ENCODE results near the gene ZNF76.
A peak's percentile ranks its signal among the peaks of the same experiment; 100 is the strongest.
"Not testable (repeated sequence)": the region's sequence is repeated elsewhere in the genome, so short reads cannot be mapped to it uniquely, and the experiment has no call there.

ZNF76 gene

GRCh38 chr6:35302604-35303241 is 43.2 kb downstream of the ZNF76 start:
- Histone ChIP-seq H3K4ac (ENCODE audit: low read depth in 1 of 2, low read length in 2 of 2) (peak overlapping the region in 1 of 2 experiments; percentile 17), H3K4me2 (ENCODE audit: low read length, poor library complexity, severe bottlenecking) (no peak overlapping the region), H3K18ac (ENCODE audit: low read depth in 1 of 2, low read length in 2 of 2) (no peak overlapping the region), H4K8ac (ENCODE audit: low read length) (peak overlapping the region; percentile 35), H3K27ac (ENCODE audit: low read length, poor library complexity, severe bottlenecking) (no peak overlapping the region), H2BK12ac (ENCODE audit: low read length in 2 of 2) (no peak overlapping the region), H3K14ac (ENCODE audit: low read length in 2 of 2) (no peak overlapping the region), H3K23ac (ENCODE audit: low read length in 2 of 2) (no peak overlapping the region), H3K9ac (ENCODE audit: low read length) (no peak overlapping the region), H3K4me3 (ENCODE audit: insufficient read depth in 1 of 2, low read depth in 1 of 2, low read length in 2 of 2) (no peak overlapping the region), H3K9me3 (ENCODE audit: control insufficient read depth, low read length) (no peaks in the 10 kb centered on the region), H4K91ac (ENCODE audit: low read length) (no peak overlapping the region), H2BK15ac (ENCODE audit: low read depth, poor library complexity, severe bottlenecking) (peak overlapping the region; percentile 36), H2AFZ (ENCODE audit: low read depth, low read length) (no peak overlapping the region), H3K27me3 (ENCODE audit: control insufficient read depth in 1 of 2, insufficient read depth in 1 of 2, low read length in 2 of 2) (peaks cover 0 to 3% of the 10 kb centered on the region in 2 experiments), H2BK120ac (ENCODE audit: low read depth, low read length) (no peak overlapping the region), H3K36me3 (ENCODE audit: control insufficient read depth in 1 of 2, insufficient read depth in 2 of 2, low read depth in 1 of 2, low read length in 2 of 2) (no peaks in the 10 kb centered on the region), H3K79me1 (replicated peaks; ENCODE audit: low read length, poor library complexity, severe bottlenecking) (no peaks in the 10 kb centered on the region), H2AK5ac (ENCODE audit: low read length, severe bottlenecking) (no peak overlapping the region), H3K4me1 (ENCODE audit: control insufficient read depth, insufficient read depth, low read depth, low read length) (peaks cover 9% of the 10 kb centered on the region), H2BK5ac (ENCODE audit: low read depth, low read length, poor library complexity, severe bottlenecking) (no peak overlapping the region)
- WGBS: 45% methylated on average over 6 of the region's 6 CpGs
- DNase-seq: peak; percentile 24

- Histone ChIP-seq H3K9ac (ENCODE audit: low read length) (no peak overlapping the region), H3K23ac (ENCODE audit: low read length in 2 of 2) (no peak overlapping the region), H3K27me3 (ENCODE audit: control insufficient read depth in 1 of 2, insufficient read depth in 1 of 2, low read length in 2 of 2) (peaks cover 0 to 13% of the 10 kb centered on the region in 2 experiments), H4K91ac (ENCODE audit: low read length) (no peak overlapping the region), H3K27ac (ENCODE audit: low read length, poor library complexity, severe bottlenecking) (no peak overlapping the region), H3K4ac (ENCODE audit: low read depth in 1 of 2, low read length in 2 of 2) (no peak overlapping the region), H2BK120ac (ENCODE audit: low read depth, low read length) (no peak overlapping the region), H3K14ac (ENCODE audit: low read length in 2 of 2) (no peak overlapping the region), H2AFZ (ENCODE audit: low read depth, low read length) (no peak overlapping the region), H3K4me2 (ENCODE audit: low read length, poor library complexity, severe bottlenecking) (no peak overlapping the region), H2AK5ac (ENCODE audit: low read length, severe bottlenecking) (no peak overlapping the region), H4K8ac (ENCODE audit: low read length) (no peak overlapping the region), H2BK5ac (ENCODE audit: low read depth, low read length, poor library complexity, severe bottlenecking) (no peak overlapping the region), H3K4me3 (ENCODE audit: insufficient read depth in 1 of 2, low read depth in 1 of 2, low read length in 2 of 2) (no peak overlapping the region), H3K79me1 (replicated peaks; ENCODE audit: low read length, poor library complexity, severe bottlenecking) (no peaks in the 10 kb centered on the region), H3K9me3 (ENCODE audit: control insufficient read depth, low read length) (no peaks in the 10 kb centered on the region), H3K36me3 (ENCODE audit: control insufficient read depth in 1 of 2, insufficient read depth in 2 of 2, low read depth in 1 of 2, low read length in 2 of 2) (no peaks in the 10 kb centered on the region), H3K18ac (ENCODE audit: low read depth in 1 of 2, low read length in 2 of 2) (peak overlapping the region in 1 of 2 experiments; percentile 23), H2BK15ac (ENCODE audit: low read depth, poor library complexity, severe bottlenecking) (no peak overlapping the region), H3K4me1 (ENCODE audit: control insufficient read depth, insufficient read depth, low read depth, low read length) (peaks cover 5% of the 10 kb centered on the region), H2BK12ac (ENCODE audit: low read length in 2 of 2) (no peak overlapping the region)
- peak; percentile 32 for DNase-seq
- WGBS: 86% methylated on average over 1 of the region's 1 CpG
Measured at GRCh38 chr6:35304299-35304698, 44.8 kb downstream of the ZNF76 start.

DNA sequence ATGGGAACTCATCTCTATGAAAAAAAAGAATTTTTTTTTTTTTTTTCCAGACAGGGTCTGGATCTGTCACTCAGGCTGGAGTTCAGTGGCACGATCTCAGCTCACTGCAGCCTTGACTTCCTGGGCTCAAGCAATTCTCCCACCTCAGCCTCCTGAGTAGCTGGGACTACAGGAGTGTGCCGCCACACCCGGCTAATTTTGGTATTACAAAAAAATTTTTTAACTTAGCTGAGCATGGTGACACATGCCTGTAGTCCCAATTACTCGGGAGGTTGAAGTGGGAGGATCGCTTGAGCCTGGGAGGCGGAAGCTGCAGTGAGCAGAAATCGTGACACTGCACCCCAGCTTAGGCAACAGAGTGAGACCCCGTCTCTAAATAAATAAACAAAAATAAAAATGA is 45.6 kb downstream of the ZNF76 start:
- Histone ChIP-seq H3K9ac (ENCODE audit: low read length) (no peak overlapping the region), H4K8ac (ENCODE audit: low read length) (no peak overlapping the region), H3K36me3 (ENCODE audit: control insufficient read depth in 1 of 2, insufficient read depth in 2 of 2, low read depth in 1 of 2, low read length in 2 of 2) (no peaks in the 10 kb centered on the region), H2BK12ac (ENCODE audit: low read length in 2 of 2) (no peak overlapping the region), H3K18ac (ENCODE audit: low read depth in 1 of 2, low read length in 2 of 2) (no peak overlapping the region), H4K91ac (ENCODE audit: low read length) (no peak overlapping the region), H3K14ac (ENCODE audit: low read length in 2 of 2) (no peak overlapping the region), H2AFZ (ENCODE audit: low read depth, low read length) (no peak overlapping the region), H2BK120ac (ENCODE audit: low read depth, low read length) (no peak overlapping the region), H2BK5ac (ENCODE audit: low read depth, low read length, poor library complexity, severe bottlenecking) (no peak overlapping the region), H2BK15ac (ENCODE audit: low read depth, poor library complexity, severe bottlenecking) (no peak overlapping the region), H3K4me2 (ENCODE audit: low read length, poor library complexity, severe bottlenecking) (no peak overlapping the region), H3K27me3 (ENCODE audit: control insufficient read depth in 1 of 2, insufficient read depth in 1 of 2, low read length in 2 of 2) (peaks cover 2 to 21% of the 10 kb centered on the region in 2 experiments), H2AK5ac (ENCODE audit: low read length, severe bottlenecking) (no peak overlapping the region), H3K9me3 (ENCODE audit: control insufficient read depth, low read length) (no peaks in the 10 kb centered on the region), H3K23ac (ENCODE audit: low read length in 2 of 2) (no peak overlapping the region), H3K4me1 (ENCODE audit: control insufficient read depth, insufficient read depth, low read depth, low read length) (peaks cover 5% of the 10 kb centered on the region), H3K79me1 (replicated peaks; ENCODE audit: low read length, poor library complexity, severe bottlenecking) (no peaks in the 10 kb centered on the region), H3K4ac (ENCODE audit: low read depth in 1 of 2, low read length in 2 of 2) (no peak overlapping the region), H3K27ac (ENCODE audit: low read length, poor library complexity, severe bottlenecking) (no peak overlapping the region), H3K4me3 (ENCODE audit: insufficient read depth in 1 of 2, low read depth in 1 of 2, low read length in 2 of 2) (no peak overlapping the region)
- DNase-seq: no peak
- 87% methylated on average over 7 of the region's 8 CpGs for WGBS

DNA sequence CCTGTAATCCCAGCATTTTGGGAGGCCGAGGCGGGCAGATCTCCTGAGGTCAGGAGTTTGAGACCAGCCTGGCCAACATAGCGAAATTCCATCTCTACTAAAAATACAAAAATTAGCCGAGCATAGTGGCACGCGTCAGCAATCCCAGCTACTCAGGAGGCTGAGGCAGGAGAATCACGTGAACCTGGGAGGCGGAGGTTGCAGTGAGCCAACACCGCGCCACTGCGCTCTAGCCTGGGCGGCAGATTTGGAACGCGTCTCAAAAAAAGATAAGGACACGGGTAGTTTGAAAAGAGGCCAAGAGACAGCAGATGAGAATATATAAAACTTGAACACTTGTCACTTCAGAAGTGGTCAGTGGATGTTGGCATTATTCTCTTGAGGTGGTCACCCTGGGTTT is 47.6 kb downstream of the ZNF76 start:
- H3K27ac ChIP-seq (ENCODE audit: low read length, poor library complexity, severe bottlenecking); H3K23ac ChIP-seq (ENCODE audit: low read length in 2 of 2); H2BK5ac ChIP-seq (ENCODE audit: low read depth, low read length, poor library complexity, severe bottlenecking); H3K18ac ChIP-seq (ENCODE audit: low read depth in 1 of 2, low read length in 2 of 2); H3K4ac ChIP-seq (ENCODE audit: low read depth in 1 of 2, low read length in 2 of 2); H2BK15ac ChIP-seq (ENCODE audit: low read depth, poor library complexity, severe bottlenecking); H3K4me2 ChIP-seq (ENCODE audit: low read length, poor library complexity, severe bottlenecking); H4K91ac ChIP-seq (ENCODE audit: low read length); H3K9me3 ChIP-seq (ENCODE audit: control insufficient read depth, low read length); H2BK12ac ChIP-seq (ENCODE audit: low read length in 2 of 2); H3K9ac ChIP-seq (ENCODE audit: low read length); H3K4me1 ChIP-seq (ENCODE audit: control insufficient read depth, insufficient read depth, low read depth, low read length); H2AFZ ChIP-seq (ENCODE audit: low read depth, low read length); H3K14ac ChIP-seq (ENCODE audit: low read length in 2 of 2); H4K8ac ChIP-seq (ENCODE audit: low read length); H2BK120ac ChIP-seq (ENCODE audit: low read depth, low read length); H3K4me3 ChIP-seq (ENCODE audit: insufficient read depth in 1 of 2, low read depth in 1 of 2, low read length in 2 of 2); H3K79me1 ChIP-seq (replicated peaks; ENCODE audit: low read length, poor library complexity, severe bottlenecking); DNase-seq; H3K36me3 ChIP-seq (ENCODE audit: control insufficient read depth in 1 of 2, insufficient read depth in 2 of 2, low read depth in 1 of 2, low read length in 2 of 2); H2AK5ac ChIP-seq (ENCODE audit: low read length, severe bottlenecking): not testable (repeated sequence)
- peaks cover 3 to 40% of the 10 kb centered on the region in 2 experiments for H3K27me3 ChIP-seq (ENCODE audit: control insufficient read depth in 1 of 2, insufficient read depth in 1 of 2, low read length in 2 of 2)
- 95% methylated on average over 15 of the region's 15 CpGs for whole genome bisulfite sequencing
